ENCODE results near the gene SMARCA5. TPM values are rescaled to one million over a fixed set of nuclear protein-coding genes. Genes with fewer than 3 reads are reported as not detected.
A peak's percentile ranks its signal among the peaks of the same experiment; 100 is the strongest.

SMARCA5 gene
- total and polyA plus RNA-seq, 9 of the 15 experiments (the other 6 are each of a cell fraction or from before 2014, with no cell fraction given): 21.6 to 57.8 (median 34.6) TPM

DNA sequence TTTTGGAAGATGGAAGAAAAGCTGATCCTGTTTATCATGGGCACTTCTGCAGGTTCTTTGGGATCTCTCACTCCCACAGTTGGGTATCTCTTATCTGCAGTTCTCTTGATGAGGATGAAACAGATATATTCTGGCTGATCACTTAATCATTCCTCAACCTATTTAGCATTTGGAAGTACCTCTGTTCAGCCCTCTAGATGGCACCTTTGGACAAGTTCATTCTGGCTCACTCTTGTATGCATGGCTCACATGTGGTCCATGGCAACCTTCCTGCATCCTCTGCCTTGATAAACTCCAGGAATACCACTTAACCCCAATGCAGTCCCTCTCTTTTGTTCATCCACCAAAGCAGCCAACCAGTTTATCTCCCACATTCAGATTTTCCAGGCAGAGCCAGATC, 74.2 kb downstream of the SMARCA5 start:
- no peaks in the 10 kb centered on the region for H3K27me3 ChIP-seq (ENCODE audit: control insufficient read depth in 2 of 2, insufficient read depth in 2 of 2, low read length in 2 of 2)
- intact Hi-C loops (cut with micrococcal nuclease): no loop called here
- no peak for FAIRE-seq
- TF ChIP-seq CBX3 (IDR thresholded peaks at IDR 0.05; ENCODE audit: borderline replicate concordance in 1 of 2, low read length in 2 of 2): no peak
- TF ChIP-seq, protein P1, sequence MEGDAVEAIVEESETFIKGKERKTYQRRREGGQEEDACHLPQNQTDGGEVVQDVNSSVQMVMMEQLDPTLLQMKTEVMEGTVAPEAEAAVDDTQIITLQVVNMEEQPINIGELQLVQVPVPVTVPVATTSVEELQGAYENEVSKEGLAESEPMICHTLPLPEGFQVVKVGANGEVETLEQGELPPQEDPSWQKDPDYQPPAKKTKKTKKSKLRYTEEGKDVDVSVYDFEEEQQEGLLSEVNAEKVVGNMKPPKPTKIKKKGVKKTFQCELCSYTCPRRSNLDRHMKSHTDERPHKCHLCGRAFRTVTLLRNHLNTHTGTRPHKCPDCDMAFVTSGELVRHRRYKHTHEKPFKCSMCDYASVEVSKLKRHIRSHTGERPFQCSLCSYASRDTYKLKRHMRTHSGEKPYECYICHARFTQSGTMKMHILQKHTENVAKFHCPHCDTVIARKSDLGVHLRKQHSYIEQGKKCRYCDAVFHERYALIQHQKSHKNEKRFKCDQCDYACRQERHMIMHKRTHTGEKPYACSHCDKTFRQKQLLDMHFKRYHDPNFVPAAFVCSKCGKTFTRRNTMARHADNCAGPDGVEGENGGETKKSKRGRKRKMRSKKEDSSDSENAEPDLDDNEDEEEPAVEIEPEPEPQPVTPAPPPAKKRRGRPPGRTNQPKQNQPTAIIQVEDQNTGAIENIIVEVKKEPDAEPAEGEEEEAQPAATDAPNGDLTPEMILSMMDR (IDR thresholded peaks at IDR 0.05 in 2 of 3, conservative IDR thresholded peaks at IDR 0.05 in 1 of 3; ENCODE audit: insufficient read depth in 2 of 3, low read depth in 1 of 3, low read length in 3 of 3): peak in 2 of 3 experiments; percentile 26 to 35; a peak in 2 of 6 replicates
- TF ChIP-seq HNRNPLL (IDR thresholded peaks at IDR 0.05; ENCODE audit: low read depth, low read length, poor library complexity, severe bottlenecking): no peak
- no peak for TF ChIP-seq ZNF311 (CRISPR knock-in tag; IDR thresholded peaks at IDR 0.05)
- TF ChIP-seq FOXJ2 (tag; IDR thresholded peaks at IDR 0.05): no peak
- no peak for TF ChIP-seq ZNF830 (CRISPR knock-in tag; IDR thresholded peaks at IDR 0.05)
- peak; percentile 22 to 45; a peak in 3 of 4 replicates for TF ChIP-seq RAD21 (CRISPR knock-in tag; conservative IDR thresholded peaks at IDR 0.05 in 1 of 2, IDR thresholded peaks at IDR 0.05 in 1 of 2)
- TF ChIP-seq GTF2F1 (IDR thresholded peaks at IDR 0.05; ENCODE audit: low read depth, low read length): no peak
- TF ChIP-seq CHD1 (IDR thresholded peaks at IDR 0.05; ENCODE audit: low read length): no peak
- TF ChIP-seq, protein P2, sequence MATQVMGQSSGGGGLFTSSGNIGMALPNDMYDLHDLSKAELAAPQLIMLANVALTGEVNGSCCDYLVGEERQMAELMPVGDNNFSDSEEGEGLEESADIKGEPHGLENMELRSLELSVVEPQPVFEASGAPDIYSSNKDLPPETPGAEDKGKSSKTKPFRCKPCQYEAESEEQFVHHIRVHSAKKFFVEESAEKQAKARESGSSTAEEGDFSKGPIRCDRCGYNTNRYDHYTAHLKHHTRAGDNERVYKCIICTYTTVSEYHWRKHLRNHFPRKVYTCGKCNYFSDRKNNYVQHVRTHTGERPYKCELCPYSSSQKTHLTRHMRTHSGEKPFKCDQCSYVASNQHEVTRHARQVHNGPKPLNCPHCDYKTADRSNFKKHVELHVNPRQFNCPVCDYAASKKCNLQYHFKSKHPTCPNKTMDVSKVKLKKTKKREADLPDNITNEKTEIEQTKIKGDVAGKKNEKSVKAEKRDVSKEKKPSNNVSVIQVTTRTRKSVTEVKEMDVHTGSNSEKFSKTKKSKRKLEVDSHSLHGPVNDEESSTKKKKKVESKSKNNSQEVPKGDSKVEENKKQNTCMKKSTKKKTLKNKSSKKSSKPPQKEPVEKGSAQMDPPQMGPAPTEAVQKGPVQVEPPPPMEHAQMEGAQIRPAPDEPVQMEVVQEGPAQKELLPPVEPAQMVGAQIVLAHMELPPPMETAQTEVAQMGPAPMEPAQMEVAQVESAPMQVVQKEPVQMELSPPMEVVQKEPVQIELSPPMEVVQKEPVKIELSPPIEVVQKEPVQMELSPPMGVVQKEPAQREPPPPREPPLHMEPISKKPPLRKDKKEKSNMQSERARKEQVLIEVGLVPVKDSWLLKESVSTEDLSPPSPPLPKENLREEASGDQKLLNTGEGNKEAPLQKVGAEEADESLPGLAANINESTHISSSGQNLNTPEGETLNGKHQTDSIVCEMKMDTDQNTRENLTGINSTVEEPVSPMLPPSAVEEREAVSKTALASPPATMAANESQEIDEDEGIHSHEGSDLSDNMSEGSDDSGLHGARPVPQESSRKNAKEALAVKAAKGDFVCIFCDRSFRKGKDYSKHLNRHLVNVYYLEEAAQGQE (IDR thresholded peaks at IDR 0.05; ENCODE audit: borderline replicate concordance): peak; percentile 10; the same call in 1 of the 2 replicates
- TF ChIP-seq, protein P2 (CRISPR knock-in tag; IDR thresholded peaks at IDR 0.05; ENCODE audit: low read depth): no peak
- TF ChIP-seq BHLHE40 (IDR thresholded peaks at IDR 0.05; ENCODE audit: low read length): no peak

More for the DNA sequence above, 74.2 kb downstream of the SMARCA5 start:
- no peak overlapping the region for H3K27ac ChIP-seq (ENCODE audit: extremely low read depth, low read depth, low read length)
- DNase-seq (ENCODE audit: extremely low read depth in 1 of 4, low spot score in 3 of 4) (peak in 2 of 4 experiments; percentile 6 to 35), ATAC-seq (peak; percentile 75)
- ChIA-PET CTCF (ENCODE audit: low intra/inter-chr PET ratio) (no interaction called here), POLR2A (no interaction called here)
- H3K9me3 ChIP-seq (replicated peaks; ENCODE audit: control insufficient read depth, insufficient read depth, low read depth, low read length): 0 out of 2 replicates have a peak, but pooled peaks cover 4% of the 10 kb centered on the region
- in situ Hi-C loops (cut with MboI): no loop called here
- no peaks in the 10 kb centered on the region for H3K4me1 ChIP-seq (replicated peaks in 1 of 2; ENCODE audit: control insufficient read depth in 2 of 2, insufficient read depth in 2 of 2, low read length in 2 of 2)
- no peaks in the 10 kb centered on the region for H4K20me1 ChIP-seq (replicated peaks; ENCODE audit: control insufficient read depth, insufficient read depth, low read length)
- H3K4me2 ChIP-seq (ENCODE audit: insufficient read depth, low read length): no peak overlapping the region
- BruUV-seq (replicated peaks): no TSS peak
- H3K79me2 ChIP-seq (ENCODE audit: control insufficient read depth, insufficient read depth, low read length): no peaks in the 10 kb centered on the region
- H3K4me3 ChIP-seq: no peak overlapping the region
- no peak overlapping the region for H3K9ac ChIP-seq (ENCODE audit: insufficient read depth in 1 of 2, low read depth in 2 of 2, low read length in 2 of 2)
- H3K9me1 ChIP-seq (ENCODE audit: control insufficient read depth, insufficient read depth, low read length): no peaks in the 10 kb centered on the region
- no peak overlapping the region for H2AFZ ChIP-seq (ENCODE audit: low read depth, low read length)
- no peaks in the 10 kb centered on the region for H3K36me3 ChIP-seq (ENCODE audit: control insufficient read depth, insufficient read depth, low read length)

Data from K562 (cell line).